Kidney capillary endothelial cell (primary cell): ENCODE results near the gene ADARB2.
A peak's percentile ranks its signal among the peaks of the same experiment; 100 is the strongest.

Experiments
- DNase-seq: peaks from one replicate; pipeline ENCODE4 v3.0.0-alpha.2; 2018; ENCODE audit warnings: low spot score

ADARB2 gene

DNA sequence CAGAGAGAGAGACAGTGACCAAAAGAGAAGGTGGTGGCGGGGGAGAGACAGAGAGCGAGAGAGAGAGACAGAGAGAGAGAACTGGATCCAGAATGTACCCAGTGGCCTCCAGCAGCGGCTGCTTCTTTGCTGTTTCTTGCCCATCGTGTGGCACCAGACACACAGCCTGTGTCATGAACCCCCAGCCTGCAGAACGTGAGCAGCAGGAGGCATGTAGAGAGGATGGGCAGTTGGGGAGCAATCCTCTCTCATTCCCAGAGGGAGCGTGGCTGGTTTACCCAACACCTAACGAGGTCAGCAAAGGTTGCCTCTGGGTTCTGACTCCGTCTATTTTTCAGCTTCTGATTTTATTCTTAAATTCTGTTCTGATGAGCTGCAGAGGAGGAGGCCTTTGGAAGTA lies 168.1 kb downstream of the ADARB2 start:
- no peak for DNase-seq

DNA sequence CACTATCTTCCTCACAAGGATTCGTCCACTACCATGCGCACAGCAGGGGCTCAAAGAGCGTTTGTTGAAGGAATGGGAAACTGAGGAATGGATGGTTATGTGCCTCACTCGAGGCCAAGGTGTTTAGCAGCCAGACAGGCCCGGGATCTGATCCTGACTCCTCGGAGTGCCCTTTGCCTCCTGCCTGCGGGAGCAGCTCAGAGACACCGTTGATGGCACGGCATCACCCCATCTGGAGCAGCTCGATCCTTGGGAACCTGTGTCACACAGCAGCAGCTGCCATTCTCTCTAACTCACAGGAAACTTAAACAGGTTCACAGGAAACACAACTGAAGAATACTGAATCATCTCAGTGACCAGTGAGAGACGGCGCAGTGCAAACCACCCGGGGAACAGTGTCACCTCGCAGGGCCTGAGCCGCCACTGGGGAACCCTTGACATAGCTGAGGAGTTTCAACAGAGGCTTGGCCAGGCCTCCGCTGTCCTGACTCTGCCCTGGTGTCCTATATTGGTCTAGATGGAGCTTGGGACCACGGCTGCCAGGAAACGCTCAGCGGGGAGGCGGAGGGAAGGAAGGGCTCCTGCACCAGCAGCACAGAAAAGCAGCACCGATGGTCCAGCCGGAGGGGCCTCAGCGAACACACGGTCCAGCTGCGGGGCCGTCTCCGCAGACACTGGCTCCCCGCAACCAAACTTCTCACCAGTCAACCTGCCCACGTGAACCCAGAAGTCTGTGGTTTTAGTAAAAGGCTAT lies 169.4 kb downstream of the ADARB2 start:
- DNase-seq, result peak; percentile 2

DNA sequence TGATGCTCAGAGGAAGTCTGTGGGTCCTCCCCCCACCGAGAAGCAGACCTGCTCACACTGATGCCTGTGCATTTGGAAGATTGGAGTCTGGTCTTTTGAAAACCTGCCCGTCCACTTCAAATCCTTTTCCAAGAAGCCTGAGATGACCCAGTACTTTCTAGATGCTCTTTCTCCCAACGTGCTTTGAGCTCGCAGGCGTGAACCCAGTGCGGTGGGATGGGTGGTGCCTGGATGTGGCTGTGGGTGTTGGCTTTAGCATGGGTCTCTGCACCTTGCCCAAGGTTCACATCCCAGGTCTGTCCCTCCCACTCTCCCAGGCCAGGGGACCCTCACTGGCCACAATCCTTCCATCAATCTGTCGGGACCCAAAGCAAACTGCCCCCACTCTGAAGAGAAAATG lies 170.2 kb downstream of the ADARB2 start:
- no peak for DNase-seq

DNA sequence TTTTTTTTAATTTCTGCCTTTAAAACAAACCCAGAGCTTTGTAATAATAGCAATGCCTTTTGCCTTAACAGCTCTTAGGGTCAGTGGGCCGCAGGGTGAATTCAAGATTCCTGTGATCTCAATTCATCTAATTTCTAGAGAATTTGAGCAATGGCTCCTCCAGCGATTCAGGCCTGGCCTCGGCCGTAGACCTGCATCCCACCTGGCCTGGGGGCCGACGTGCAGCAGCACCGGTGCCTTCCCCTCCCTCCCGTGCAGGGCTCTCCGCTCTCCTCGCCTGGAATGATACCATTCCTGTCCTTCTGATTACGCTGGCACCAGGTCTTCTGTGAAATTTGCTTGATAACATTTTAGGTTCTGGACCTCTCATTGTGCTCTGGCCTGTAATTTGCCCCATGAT lies 172.5 kb downstream of the ADARB2 start:
- no peak for DNase-seq

DNA sequence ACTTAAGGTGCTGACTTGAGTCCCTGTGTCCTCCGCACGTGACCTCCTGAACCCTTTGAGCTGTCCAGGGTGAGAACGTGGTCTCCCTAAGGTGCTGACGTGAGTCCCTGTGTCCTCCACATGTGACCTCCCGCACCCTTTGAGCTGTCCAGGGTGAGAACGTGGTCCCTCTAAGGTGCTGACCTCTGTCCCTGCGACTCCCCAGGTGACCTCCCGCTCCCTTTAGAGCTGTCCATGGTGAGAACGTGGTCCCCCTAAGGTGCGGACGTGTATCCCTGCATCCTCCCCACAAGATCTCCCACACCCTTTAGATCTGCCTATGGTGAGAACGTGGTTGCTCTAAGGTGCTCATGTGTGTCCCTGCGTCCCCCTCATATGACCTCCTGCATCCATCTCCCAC lies 174.3 kb downstream of the ADARB2 start:
- DNase-seq, result no peak

DNA sequence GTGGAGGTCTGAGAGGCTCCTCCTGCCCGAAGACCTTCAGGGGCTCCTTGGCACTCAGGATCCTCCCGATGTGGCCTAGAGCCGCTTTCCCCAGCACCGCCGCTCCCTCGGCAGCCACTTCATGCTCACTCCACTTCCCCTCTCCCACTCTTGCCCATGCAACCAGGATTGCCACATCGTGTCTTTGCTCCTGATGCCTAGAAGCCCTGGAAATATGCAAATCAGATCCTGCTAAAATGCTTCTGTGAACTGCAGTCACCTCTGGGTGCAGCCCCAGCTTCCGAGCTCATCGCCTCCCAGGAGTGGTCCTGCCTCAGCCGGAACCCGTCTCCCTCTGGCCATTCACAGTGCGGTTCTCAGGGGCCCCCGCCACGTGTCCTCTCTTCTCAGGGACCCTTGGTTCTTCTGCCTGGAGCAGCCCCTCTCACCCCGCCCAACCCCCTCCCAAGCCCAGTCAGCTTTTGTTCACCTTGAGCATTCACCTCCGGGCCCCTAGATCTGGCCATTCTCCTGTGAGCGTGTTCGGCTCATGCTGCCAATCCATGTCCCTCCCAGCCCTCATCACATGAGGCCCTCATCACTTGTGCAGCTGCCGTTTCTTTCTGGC lies 175.5 kb downstream of the ADARB2 start:
- DNase-seq, result no peak

DNA sequence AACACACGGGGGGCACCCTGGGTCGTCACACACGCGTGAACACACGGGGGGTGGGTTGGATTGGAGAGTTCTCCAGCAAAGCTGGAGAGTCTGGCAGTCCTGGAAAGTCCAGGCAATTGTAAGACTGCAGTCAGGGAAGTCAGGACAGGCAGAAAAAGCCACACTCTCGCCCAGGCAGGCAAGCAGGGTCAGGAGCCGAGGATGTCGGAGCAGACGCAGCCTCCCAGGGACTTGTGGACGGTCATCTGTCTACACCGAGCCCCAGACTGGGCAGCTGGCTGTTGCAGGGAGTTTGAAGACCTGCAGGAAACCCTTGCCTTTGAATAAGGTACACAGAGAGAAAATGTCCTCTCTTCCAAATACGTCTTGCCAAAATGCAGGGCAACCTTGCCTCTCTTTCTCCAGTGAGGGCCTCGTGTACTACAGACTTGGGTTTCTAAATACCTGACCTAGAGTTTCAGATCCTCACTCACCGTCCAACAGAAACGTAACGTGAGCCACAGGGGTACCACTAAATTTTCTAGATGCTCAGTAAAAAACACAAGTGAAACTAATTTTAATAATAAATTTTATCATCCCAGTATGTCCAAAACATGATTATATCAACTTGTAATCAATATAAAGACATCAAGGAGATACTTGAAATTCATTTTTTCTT lies 176.7 kb downstream of the ADARB2 start:
- DNase-seq, result no peak

DNA sequence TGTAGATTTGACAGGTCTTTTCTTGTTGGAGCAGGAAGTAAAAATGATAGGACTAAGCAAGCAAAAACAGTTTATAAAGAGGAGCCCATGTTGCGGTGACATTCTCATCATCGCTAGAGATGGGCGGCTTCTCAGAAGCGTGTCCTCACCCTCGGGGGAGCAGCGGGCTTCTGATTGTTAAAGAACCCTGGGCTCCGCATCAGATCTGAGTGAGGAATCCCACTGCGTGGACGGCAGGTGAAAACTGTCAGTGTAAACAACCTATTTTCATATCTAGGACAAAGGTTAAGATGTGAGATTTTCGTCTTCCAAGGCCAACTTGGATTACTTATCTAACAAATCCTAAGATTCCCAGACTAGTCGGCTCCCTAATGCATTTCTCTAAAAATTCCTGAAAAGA lies 177.6 kb downstream of the ADARB2 start:
- DNase-seq, result no peak

DNA sequence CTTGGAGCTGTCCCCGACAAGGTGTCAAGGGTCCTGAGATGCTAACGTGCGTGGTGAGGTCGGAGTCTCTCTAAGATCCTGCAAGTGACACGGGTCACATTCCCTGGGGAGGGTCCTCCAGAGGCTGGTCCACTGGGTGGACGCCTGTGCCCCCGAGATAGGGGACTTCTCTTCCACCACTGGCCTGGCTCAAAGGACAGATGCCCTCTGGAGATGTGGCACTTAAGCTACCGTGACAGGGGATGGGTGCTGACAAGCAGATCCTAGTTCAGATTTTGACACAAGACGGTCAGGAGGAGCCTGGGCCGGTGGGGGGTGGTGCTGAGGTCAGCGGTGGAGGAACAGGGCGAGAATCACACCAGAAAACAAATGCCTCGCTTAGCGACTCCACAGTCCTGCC lies 178.0 kb downstream of the ADARB2 start:
- no peak for DNase-seq

DNA sequence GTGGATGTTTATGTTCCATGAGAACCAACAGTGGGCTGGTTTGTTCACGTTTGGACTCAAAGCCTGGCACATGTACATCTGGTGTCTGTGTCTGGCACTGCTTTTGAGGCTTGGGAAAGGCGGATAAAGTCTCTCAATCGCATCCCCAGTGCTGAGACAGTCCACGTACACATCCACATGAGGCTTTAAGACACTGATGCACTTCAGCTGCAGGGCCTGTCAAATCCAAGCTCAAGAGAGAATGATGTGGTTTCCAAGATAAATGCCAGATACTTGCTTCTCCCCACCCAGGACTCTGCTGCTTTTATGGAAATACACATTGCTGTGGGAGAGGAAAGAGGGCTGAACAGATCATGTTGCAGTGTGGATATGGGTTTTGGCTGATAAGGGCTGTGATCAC lies 178.4 kb downstream of the ADARB2 start:
- no peak for DNase-seq

DNA sequence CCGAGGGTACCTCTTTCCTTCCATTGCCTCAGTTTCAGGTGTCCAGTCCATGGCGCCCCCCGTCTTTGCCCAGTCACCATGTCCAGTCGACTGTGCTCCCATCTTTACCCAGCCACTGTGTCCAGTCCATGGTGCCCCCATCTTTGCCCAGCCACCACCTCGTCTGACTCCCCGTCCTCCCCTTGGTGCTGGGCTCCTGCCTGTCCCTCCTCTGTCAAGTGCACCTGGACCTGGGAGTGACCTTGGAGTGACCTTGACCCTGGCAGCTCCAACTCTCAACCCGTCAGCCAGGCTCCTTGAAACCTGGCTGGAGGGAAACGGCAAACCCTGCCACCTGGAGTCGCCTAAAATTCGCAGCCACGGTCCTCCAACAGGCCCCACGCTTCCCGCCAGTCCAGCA lies 180.2 kb downstream of the ADARB2 start:
- DNase-seq, result no peak

DNA sequence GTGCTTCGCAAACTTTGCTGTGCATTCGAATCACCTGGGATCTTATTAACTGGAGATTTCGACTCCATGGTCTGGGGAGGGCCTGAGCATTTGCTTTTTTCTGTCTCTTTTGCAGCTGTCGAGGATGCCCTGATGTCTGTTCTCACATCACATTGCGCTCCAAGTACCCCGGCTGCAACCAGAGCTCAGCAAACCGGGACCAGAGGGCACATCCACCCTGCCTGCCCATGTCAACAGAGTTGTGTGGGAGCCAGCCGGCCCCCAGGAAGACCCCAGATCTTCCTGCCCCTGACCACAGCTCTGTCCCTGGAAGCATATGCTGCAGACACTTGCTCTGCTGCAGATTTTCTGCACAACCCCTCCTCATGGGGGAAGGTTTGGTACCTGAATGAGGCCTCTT lies 180.8 kb downstream of the ADARB2 start:
- no peak for DNase-seq

DNA sequence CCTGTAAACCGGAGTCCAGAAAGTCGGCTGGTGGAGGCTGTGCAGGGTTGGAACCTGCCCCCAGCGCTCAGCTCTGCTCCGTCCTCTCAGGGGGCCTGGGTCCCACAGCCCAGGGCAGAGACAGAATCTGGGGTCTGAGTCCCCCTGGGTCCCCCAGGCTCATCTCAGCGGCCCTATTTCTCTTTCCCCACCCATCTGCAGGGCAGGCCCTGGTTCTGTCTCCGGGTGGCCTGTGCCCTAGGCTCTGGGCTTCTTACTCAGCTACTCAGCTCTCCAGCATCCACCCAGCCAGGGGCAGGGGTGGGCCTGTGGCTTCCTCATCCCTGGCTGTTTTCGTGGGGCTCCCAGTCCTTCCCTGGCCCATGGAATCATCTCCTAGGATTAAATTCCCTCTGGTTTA lies 183.4 kb downstream of the ADARB2 start:
- no peak for DNase-seq

DNA sequence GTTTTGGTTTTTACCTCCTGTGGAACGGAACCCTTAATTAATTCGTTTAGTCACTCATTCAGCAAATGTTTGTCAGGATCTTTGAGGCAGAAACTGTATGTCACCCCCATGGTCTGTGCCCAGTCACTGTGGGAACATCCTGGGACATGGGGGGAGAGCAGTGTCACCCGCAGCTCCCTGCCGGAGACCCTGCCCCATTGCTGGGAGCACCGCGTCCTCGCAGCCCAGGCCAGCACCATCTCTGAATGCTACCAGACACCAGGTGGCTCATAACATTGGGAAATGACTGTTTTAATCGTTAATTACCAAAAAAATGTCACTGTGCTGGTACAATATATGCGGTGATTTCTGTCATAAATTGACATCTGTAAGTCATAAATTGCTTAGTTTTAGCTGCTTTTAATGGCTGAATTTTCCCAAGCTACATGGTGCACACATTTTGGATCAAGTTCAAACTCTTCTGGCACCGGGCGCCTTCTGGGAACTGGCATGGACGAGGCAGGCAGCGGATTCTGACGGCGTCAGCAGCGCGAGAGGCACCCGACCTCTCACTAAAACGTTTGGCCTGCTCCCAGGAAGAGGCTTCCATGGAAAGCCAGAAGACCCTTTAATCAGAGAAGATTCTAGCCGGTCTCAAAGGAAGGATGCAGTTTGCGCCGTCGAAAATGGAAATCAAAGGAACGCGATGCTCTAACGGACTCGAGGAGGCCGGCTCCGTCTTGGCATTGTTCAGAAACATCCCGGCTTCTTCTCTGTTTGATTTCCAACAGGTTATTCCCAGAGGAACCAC lies 184.2 kb downstream of the ADARB2 start:
- DNase-seq, result no peak

DNA sequence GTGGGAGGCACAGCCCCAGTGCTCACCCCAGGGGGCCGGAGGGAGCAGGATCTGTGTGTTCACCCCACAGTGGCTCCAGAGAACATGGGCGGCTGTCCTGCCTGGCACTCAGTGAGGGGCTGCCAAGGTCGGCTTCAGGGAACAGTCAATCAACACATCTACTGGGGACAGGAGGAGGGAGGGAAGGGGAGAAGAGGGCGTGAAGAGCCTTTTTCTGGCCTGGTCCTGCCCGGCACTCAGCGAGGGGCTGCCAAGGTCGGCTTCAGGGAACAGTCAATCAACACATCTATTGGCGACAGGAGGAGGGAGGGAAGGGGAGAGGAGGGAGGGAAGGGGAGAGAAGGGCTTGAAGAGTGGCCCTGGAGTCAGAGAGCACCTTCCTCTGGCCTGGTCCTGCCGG lies 184.9 kb downstream of the ADARB2 start:
- DNase-seq, result no peak

DNA sequence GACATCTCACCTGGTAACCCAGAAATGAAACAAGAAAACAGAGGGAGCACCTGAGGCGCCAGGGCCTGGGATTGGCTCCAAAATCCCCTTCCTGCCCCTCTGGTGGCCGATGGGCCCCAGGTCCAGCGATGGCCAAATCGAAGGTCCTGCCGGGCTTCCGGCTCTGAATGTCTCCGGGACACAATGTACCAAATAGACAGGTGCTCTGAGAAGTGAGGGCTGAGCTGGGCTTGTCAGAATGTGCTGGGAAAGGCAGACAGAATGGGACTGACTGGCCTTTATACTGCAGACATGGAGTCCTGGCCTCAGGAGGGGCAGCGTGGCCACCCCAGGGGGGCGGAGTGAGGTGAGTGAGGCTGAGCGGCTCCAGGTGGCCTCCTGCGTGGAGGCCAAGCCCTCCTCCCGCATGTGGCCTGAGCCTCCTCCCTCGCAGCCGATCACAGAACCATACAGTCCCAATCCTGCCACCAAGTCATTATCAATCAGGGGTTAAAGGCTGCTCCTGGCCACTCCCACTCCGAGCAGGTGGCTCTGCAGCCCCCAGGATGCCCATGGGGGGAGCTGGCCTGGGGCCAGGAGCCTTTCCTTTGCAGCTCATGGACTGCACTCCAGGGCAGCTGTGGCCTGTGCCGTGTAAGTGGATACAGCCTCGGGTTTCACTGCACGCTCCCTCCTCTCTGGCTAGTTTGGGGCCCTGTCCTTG lies 185.5 kb downstream of the ADARB2 start:
- no peak for DNase-seq

DNA sequence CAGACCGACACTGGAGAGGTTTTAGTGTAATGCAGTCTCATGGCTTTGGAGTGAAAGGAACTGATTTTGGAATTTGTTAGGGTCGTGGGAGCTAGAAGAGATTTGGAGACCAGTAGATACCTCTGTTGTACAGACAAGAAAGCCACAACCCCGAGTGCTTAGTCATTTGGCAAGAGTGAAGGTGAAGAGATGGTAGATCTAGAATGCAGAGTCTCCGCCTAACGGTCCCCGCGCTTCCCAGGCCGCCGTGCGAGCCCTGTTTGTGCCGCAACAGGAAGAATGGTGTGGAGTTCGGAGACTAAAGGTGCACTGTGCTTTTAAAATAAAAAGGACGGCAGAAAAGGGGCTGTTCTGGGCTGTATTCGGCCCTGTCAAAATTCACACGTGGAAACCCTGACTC lies 186.7 kb downstream of the ADARB2 start:
- DNase-seq, result no peak

DNA sequence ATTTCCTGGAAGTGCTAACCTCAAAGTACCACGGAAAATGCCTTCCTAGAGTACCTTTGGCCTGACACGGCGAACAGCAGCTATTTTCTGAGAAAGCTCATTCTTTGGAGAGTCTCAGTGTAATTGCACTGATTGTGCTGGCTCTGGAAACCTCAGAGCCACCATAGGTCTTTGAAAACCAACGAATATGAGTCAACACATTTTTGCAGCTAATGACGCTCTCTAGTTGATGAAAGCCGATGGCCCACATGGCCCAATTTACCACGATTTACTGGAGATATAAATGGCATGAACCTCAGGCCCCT lies 187.1 kb downstream of the ADARB2 start:
- no peak for DNase-seq

DNA sequence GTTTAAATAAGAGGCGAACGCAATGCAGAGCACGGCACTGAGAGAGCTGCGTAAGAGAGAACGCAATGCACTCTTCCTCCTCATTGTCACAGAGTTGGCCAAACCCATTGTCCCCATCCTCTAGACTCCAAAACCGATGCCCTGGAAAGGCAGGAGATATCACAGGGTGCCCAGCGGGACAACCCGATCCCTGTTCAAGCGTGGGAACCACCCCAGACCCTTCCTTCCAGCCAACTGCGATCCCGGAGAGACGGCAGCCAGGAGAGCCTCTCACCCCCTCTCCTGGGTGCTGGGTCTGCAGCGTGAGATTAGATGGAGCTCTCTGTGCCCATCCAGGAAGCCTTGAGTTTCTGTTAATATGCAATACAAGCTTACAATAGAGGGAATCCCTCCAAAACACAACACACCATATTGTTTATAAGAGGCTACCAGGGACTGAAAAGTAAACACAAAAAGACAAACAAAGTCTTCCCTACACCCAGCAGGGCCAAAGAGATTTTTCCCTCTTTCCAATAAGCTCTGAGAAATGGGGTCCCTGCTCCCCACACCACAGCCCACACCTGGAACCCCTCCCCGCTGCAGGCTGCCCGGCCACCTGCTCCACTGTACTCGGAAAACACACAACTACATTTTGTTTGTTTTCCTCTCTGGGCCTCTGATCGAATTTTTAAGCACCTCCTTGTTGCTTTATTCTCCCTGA lies 187.6 kb downstream of the ADARB2 start:
- DNase-seq, result no peak

DNA sequence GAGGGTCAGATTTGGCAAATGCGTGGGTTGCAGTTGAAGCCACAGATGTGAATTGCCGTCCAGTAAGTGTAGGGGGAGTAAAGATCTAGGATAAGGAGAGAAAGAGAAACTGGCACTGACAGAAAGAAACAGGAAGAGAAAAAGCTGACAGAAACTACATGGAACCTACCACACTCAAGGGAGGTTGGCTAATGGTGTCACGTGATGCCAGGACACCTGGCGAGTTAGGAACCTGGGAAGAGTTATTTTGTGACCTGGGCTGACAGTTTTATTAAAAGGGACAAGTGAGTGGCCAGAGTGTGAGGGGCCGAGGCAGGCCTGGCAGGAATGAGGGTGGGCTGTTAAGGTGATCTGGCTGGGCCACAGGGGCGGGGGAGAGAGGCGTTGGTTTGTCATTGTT lies 188.7 kb downstream of the ADARB2 start:
- DNase-seq, result no peak

DNA sequence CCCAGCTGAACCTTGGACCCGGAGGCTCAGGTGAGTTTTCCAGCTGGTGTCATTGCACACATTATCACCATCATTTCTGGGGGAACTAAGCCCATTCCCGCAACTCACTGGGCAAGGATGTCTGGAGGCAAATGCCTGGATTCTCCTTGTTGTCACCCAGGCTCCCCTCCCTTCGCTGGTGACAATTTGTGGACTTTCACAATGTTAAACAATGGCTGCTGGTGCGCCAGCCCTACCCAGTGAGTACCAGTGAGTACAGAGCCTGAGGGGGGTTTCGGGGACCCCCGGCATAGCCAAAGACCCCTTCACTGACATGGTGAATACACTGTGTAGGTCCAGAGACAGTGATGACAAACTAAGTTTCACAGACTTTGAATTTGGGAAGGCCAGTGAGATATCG lies 189.2 kb downstream of the ADARB2 start:
- no peak for DNase-seq
